HS-27A (cell line): ENCODE data around the gene TFB1M.
"Not testable (repeated sequence)": the region's sequence is repeated elsewhere in the genome, so short reads cannot be mapped to it uniquely, and the experiment has no call there.

ENCODE experiments used
- DNase-seq: peaks from one replicate; pipeline ENCODE4 v3.0.0-alpha.2; 2012; ENCODE audit warnings: low read depth, missing footprints

Gene TFB1M

GRCh38 chr6:155329460-155330132 is 15.3 kb upstream of the TFB1M start:
- DNase-seq = no peak

- no peak for DNase-seq
Measured at GRCh38 chr6:155328539-155329459, 14.5 kb upstream of the TFB1M start.

- DNase-seq = no peak
Measured at GRCh38 chr6:155328074-155328538, 13.8 kb upstream of the TFB1M start.

- DNase-seq = peak; percentile 29
Measured at GRCh38 chr6:155327326-155328073, 13.2 kb upstream of the TFB1M start.

- no peak for DNase-seq
Measured at GRCh38 chr6:155325700-155326516, 11.6 kb upstream of the TFB1M start.

GRCh38 chr6:155324993-155325392 is 10.7 kb upstream of the TFB1M start:
- no peak for DNase-seq

- no peak for DNase-seq
Measured at GRCh38 chr6:155324172-155324571, 9.9 kb upstream of the TFB1M start.

- DNase-seq = no peak
Measured at GRCh38 chr6:155319902-155320301, 5.6 kb upstream of the TFB1M start.

GRCh38 chr6:155317186-155317585 is 2.9 kb upstream of the TFB1M start:
- no peak for DNase-seq

GRCh38 chr6:155316419-155316818 is 2.1 kb upstream of the TFB1M start:
- no peak for DNase-seq

- no peak for DNase-seq
Measured at GRCh38 chr6:155315516-155315871, 1.2 kb upstream of the TFB1M start.

- peak; percentile 92 for DNase-seq
Measured at GRCh38 chr6:155314773-155315515, 660 bp upstream of the TFB1M start.

GRCh38 chr6:155313602-155314091 is 637 bp downstream of the TFB1M start:
- DNase-seq = peak; percentile 20

GRCh38 chr6:155312950-155313349 is 1.3 kb downstream of the TFB1M start:
- DNase-seq = not testable (repeated sequence)

- no peak for DNase-seq
Measured at GRCh38 chr6:155311583-155311982, 2.7 kb downstream of the TFB1M start.

- no peak for DNase-seq
Measured at GRCh38 chr6:155311086-155311485, 3.2 kb downstream of the TFB1M start.

GRCh38 chr6:155310596-155310995 is 3.7 kb downstream of the TFB1M start:
- DNase-seq = no peak

GRCh38 chr6:155309150-155309549 is 5.1 kb downstream of the TFB1M start:
- DNase-seq = no peak

GRCh38 chr6:155306958-155307357 is 7.3 kb downstream of the TFB1M start:
- no peak for DNase-seq

- DNase-seq = no peak
Measured at GRCh38 chr6:155303361-155303870, 10.9 kb downstream of the TFB1M start.

- no peak for DNase-seq
Measured at GRCh38 chr6:155301867-155302266, 12.4 kb downstream of the TFB1M start.
